HK-2 (cell line): ENCODE results near the gene SLC5A9.
"Not testable (repeated sequence)": the region's sequence is repeated elsewhere in the genome, so short reads cannot be mapped to it uniquely, and the experiment has no call there.

Source experiments
- DNase-seq: peaks from one replicate; pipeline ENCODE4 v3.0.0-alpha.2; 2018; ENCODE audit not compliant: unreplicated experiment

SLC5A9 gene

GRCh38 chr1:48222501-48223242 lies at the start of gene SLC5A9:
SLC5A9 (plus strand) TSS chr1:48222716; CDS start chr1:48222737, 21 bp downstream.
- DNase-seq, result no peak

GRCh38 chr1:48175116-48175515 lies 47.4 kb upstream of the SLC5A9 start:
- no peak for DNase-seq

GRCh38 chr1:48177257-48177656 lies 45.3 kb upstream of the SLC5A9 start:
- DNase-seq, result no peak

GRCh38 chr1:48181669-48182367 lies 40.7 kb upstream of the SLC5A9 start:
- no peak for DNase-seq

GRCh38 chr1:48182439-48182838 lies 40.1 kb upstream of the SLC5A9 start:
- peak; percentile 30 for DNase-seq

GRCh38 chr1:48186306-48186839 lies 36.1 kb upstream of the SLC5A9 start:
- DNase-seq, result no peak

- DNase-seq, result no peak
Measured at GRCh38 chr1:48187969-48188563, 34.5 kb upstream of the SLC5A9 start.

- DNase-seq, result no peak
Measured at GRCh38 chr1:48190881-48191280, 31.6 kb upstream of the SLC5A9 start.

GRCh38 chr1:48194801-48195200 lies 27.7 kb upstream of the SLC5A9 start:
- DNase-seq, result no peak

GRCh38 chr1:48196237-48196636 lies 26.3 kb upstream of the SLC5A9 start:
- no peak for DNase-seq

GRCh38 chr1:48198970-48199369 lies 23.5 kb upstream of the SLC5A9 start:
- no peak for DNase-seq

- DNase-seq, result no peak
Measured at GRCh38 chr1:48200166-48200900, 22.2 kb upstream of the SLC5A9 start.

GRCh38 chr1:48202030-48202752 lies 20.3 kb upstream of the SLC5A9 start:
- peak; percentile 71 for DNase-seq

- no peak for DNase-seq
Measured at GRCh38 chr1:48203287-48203900, 19.1 kb upstream of the SLC5A9 start.

- no peak for DNase-seq
Measured at GRCh38 chr1:48205522-48205921, 17.0 kb upstream of the SLC5A9 start.

- no peak for DNase-seq
Measured at GRCh38 chr1:48206371-48206770, 16.1 kb upstream of the SLC5A9 start.

GRCh38 chr1:48207131-48207530 lies 15.4 kb upstream of the SLC5A9 start:
- DNase-seq, result no peak

GRCh38 chr1:48207536-48208075 lies 14.9 kb upstream of the SLC5A9 start:
- DNase-seq, result no peak

- no peak for DNase-seq
Measured at GRCh38 chr1:48208251-48208650, 14.3 kb upstream of the SLC5A9 start.

GRCh38 chr1:48208652-48209051 lies 13.9 kb upstream of the SLC5A9 start:
- no peak for DNase-seq

- DNase-seq, result not testable (repeated sequence)
Measured at GRCh38 chr1:48213462-48213861, 9.1 kb upstream of the SLC5A9 start.
